Left colon (tissue), 2 donors: ENCODE measurements around the gene ITPKB. TPM values are rescaled to one million over a fixed set of nuclear protein-coding genes. Genes with fewer than 3 reads are reported as not detected.
"Not testable (repeated sequence)": the region's sequence is repeated elsewhere in the genome, so short reads cannot be mapped to it uniquely, and the experiment has no call there.

Source experiments
- ATAC-seq: fragments of 200-7000 bp; cut with Tn5 transposase; one replicate; pipeline ENCODE4 v1.9.1; 2020; ENCODE audit warnings: mild to moderate bottlenecking, moderate library complexity
- DNase-seq, 2 donors: peaks; one replicate each; pipeline ENCODE4 v3.0.0-alpha.2; 2020
- intact Hi-C, 2 donors: fragments of 100-400 bp; cut with DNase I in 1 of 2; cut with micrococcal nuclease in 1 of 2; formaldehyde crosslinking; loops; one replicate each; pipeline versions ENCODE4 v1.11.2 to v1.14.0; 2022; cut with DNase I, micrococcal nuclease
- total RNA-seq, 2 donors: library from RNA; stranded (reverse); fragmentation: NEBNext Ultra II Directional; extraction: Animal tissue kit (Norgen Biotek cat#: 25700); gene quantifications; one replicate each; pipeline ENCODE4 v1.2.1, GENCODE V29; 2021
- donor health status: DM: no; HTN: no; CAD: no.
- donor health status: DM: yes; HTN: yes; CAD: no.

ITPKB gene
- total RNA-seq, 2 donors from 2014 or later, result 9.7 to 20.9 TPM

- no peak for DNase-seq
- ATAC-seq, result no peak
- intact Hi-C loops, result no loop called here
Measured at GRCh38 chr1:226762988-226763904, 24.2 kb upstream of the ITPKB start.

GRCh38 chr1:226762055-226762454 lies 23.0 kb upstream of the ITPKB start:
- intact Hi-C loops, result no loop called here
- DNase-seq (no peak), ATAC-seq (no peak)

DNA sequence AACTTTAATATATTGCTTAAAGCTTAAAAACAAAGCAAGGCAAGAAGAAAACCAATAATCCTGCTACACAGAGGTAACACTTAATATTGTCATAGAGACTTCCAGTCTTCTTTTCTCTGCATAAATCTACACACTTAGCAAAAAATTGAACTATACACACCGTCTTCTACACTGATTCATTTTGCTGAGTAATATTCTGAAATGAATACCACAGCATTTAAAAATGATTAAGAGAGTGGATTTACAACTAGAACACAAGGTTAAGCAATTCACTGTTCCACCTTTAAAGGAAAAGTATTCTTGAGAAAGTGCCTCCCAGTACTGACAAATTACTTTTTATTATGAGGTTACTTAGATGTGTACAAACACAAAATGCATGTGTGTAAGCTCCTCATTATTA lies 22.2 kb upstream of the ITPKB start:
- DNase-seq (no peak), ATAC-seq (no peak)
- intact Hi-C loops, result no loop called here

DNA sequence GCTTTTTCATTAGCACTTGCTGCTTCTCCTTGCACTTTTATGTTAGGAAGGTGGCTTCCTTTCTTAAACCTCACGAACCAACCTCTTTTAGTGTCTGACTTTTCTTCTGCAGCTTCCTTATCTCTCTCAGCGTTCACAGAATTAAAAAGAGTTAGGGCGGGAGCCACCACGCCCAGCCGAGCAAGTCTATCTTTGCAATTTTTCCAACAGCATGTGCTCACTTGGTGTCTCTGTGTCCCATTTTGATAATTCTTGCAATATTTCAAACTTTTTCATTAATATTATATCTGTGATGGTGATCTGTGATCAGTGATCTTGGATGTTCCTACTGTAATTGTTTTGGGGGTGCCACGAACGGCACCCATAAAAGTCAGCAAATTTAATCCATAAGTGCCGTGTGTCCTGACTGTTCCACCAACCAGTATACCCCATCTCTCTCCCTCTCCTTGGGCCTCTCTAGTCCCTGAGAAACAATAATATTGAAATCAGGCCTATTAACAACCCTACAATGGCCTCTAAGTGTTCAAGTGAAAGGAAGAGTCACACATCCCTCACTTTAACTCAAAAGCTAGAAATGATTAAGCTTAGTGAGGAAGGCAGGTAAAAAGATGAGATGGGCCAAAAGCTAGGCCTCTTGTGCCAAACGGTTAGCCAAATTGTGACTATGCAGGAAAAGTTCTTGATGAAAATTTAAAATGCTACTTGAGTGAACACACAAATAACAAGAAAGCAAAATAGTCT lies 15.9 kb upstream of the ITPKB start:
- DNase-seq (no peak), ATAC-seq (no peak)
- intact Hi-C loops, result no loop called here

DNA sequence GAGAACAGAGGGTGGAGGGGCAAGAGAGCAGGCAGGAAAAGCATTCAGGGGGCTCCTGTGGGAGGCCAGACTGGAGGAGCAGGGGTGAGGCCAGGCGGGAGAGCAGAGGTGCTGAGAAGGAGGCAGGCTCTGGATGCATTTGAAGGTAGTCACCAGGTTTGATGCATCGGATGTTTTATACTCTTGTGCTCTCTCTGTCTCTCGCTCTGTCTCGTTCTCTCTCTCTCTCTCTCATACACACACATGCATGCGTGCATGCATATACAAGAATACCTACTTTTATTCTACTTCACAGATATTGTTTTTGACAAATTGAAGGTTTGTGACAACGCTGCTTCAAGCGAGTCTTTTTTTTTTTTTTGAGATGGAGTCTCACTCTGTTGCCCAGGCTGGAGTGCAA lies 15.0 kb upstream of the ITPKB start:
- ATAC-seq (no peak), DNase-seq (no peak)
- intact Hi-C loops, result no loop called here

DNA sequence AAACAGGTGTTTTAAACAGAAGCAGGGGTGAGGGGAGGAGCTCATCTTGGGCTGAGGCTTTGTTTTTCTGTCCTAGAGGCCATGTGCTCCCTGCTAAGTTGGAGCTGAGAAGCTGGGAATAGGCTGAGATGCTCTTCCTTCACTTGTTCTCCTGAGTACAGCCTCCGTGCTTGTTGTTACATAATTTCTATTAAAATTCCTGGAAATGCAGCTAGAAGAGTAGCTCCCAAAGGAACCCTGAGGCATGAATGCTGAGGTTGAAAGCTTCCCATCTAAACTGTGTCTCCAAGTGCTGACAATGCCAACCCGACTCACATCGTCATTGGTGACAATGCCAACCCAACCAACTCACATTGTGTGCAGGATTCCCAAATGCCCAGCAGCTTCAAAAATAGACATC lies 12.6 kb upstream of the ITPKB start:
- DNase-seq, result no peak
- intact Hi-C loops, result no loop called here
- ATAC-seq, result no peak

- DNase-seq (no peak), ATAC-seq (no peak)
- intact Hi-C loops, result no loop called here
Measured at GRCh38 chr1:226751214-226751613, 12.1 kb upstream of the ITPKB start.

DNA sequence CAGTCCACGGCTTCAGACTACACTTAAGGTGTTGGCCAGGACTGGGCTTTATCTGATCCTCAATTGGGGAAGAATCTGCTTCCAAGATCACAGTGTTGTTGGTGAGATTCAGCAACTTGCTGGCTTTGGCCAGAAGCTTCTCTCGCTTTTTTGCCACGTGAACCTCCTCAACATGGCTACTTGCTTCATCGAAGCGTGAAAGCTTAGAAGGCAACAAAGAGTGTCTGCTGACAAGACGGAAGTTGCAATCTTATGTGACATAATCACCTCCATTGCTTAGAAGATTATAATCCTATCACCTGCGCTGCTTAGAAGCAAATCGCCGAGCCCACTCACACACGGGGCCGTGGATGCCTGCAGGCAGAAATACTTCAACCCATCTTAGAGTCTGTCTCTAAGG lies 10.4 kb upstream of the ITPKB start:
- intact Hi-C loops, result no loop called here
- DNase-seq, result no peak
- ATAC-seq, result no peak

GRCh38 chr1:226748306-226748705 lies 9.2 kb upstream of the ITPKB start:
- no peak for ATAC-seq
- no peak for DNase-seq
- intact Hi-C loops, result no loop called here

DNA sequence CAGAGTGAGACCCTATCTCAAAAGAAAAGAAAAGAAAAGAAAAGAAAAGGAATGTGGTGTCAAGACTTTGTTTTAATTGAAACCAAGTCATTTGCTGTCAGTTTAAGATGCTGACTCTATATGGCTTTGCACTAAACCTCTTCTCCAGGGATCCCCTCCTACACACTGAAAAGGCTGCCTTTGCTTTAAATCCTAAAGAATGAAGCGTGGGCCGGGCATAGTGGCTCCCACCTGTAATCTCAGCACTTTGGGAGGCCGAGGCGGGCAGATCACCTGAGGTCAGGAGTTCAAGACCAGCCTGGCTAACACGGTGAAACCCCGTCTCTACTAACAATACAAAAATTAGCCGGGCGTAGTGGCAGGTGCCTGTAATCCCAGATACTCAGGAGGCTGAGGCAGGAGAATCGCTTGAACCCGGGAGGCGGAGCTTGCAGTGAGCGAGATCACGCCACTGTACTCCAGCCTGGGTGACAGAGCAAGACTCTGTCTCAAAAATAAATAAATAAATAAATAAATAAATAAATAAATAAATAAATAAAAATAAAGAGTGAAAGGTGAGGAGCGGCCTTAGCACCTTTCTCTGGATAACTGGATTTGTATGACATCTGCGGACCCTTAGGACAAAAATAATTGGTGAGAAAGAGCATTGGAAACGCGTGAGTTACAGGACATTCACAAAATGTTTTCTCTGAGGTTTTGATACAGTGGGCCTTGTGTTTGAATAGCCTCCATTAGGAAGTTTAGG lies 8.6 kb upstream of the ITPKB start:
- ATAC-seq, intact Hi-C loops, DNase-seq: not testable (repeated sequence)

GRCh38 chr1:226743259-226743658 lies 4.2 kb upstream of the ITPKB start:
- intact Hi-C loops, result no loop called here
- DNase-seq (no peak), ATAC-seq (no peak)

GRCh38 chr1:226741009-226741408 lies 1.9 kb upstream of the ITPKB start:
- no peak for ATAC-seq
- no peak for DNase-seq
- intact Hi-C loops, result no loop called here

- ATAC-seq, result no peak
- no peak for DNase-seq
- intact Hi-C loops, result loop anchor here in 1 of 2 donors (5.0 to 10.0 kb wide), 2 partner anchors 85 to 92 kb away; no protein-coding TSS in a partner anchor
Measured at GRCh38 chr1:226739696-226740065, 599 bp upstream of the ITPKB start.

- intact Hi-C loops, result loop anchor here in 1 of 2 donors (5.0 to 10.0 kb wide), 2 partner anchors 86 to 91 kb away; no protein-coding TSS in a partner anchor
- peak; percentile 67 for ATAC-seq
- DNase-seq, result peak in 1 of 2 donors; percentile 62
Measured at GRCh38 chr1:226738421-226738994, 574 bp downstream of the ITPKB start.

DNA sequence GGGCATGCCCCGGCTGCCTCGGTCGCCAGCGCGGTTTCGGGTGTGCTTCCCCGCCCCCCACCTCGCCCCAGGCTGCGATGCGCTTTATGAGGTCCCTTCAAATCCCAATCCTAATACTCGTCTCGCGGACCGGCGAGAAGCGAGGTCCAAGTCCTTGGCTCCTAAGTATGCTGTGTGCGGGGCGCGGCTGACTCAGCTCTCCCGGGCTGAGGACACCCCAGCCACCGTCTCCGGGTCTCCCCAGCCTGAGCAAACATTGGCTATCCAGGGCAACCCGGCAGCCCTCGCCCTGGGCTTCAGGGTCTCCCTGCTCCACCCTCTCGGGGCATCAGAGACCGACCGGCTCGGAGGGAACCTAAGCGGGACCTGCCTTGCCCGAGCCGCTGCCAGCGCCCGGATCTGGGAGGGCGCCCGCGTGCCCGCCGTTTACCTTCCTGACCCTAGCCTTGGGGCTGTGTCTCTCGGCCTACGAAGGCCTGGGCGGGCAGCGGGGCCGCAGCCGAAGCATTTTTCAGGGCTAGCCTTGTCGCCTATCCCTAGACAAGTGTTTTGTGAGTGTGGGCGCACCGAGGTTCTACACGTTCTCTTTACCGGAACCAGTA lies 1.2 kb downstream of the ITPKB start:
- intact Hi-C loops, result loop anchor here in 1 of 2 donors (5.0 to 10.0 kb wide), 2 partner anchors 87 to 91 kb away; no protein-coding TSS in a partner anchor
- ATAC-seq, result peak; percentile 67
- DNase-seq, result peak; percentile 65 to 69

DNA sequence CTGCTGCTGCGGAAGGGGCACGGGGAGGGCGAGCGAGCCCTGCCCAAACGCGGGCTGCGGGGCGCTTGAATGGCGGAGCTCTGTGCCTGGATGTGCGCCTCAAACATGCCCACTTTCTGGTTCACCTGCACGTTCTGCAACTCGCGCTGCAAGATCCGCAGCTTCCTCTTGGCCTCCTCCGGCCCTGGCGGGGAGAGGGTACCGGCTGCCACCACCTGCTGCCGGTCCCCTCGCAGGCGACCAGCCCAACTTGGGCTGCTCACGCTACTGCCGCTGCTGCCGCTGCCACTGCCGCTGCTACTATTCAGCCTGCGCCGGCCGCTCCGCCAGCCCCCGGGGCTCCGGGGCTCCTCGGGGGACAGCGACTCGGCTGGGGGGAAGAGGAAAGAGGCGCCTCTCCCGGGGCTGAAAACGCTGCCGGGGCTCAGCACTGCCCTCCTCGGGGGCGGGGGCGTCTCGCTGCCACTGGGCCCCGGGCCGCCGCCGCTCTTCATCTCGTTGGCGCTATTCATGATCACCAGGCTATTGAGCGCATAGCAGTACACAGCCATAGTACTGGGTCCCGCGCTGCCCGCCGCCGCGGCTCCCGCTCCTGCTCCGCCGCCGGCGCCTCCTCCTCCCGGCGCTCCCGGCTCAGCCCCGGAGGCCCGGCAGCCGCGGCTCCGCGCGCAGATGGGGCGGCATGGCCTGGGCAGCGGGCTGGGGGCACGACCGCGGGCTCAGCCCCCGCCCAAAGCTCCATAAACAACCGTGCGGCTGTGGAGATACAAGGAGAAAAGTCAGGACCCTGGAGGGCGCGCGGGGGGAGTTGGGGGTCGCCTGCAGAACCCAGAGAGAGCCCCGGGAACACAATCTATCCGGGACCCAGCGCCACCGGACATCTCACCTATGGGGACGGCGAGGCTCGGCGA lies 1.9 kb downstream of the ITPKB start:
- intact Hi-C loops, result loop anchor here in 1 of 2 donors (5.0 to 10.0 kb wide), 2 partner anchors 88 to 90 kb away; no protein-coding TSS in a partner anchor
- ATAC-seq, result peak; percentile 44
- DNase-seq, result peak in 1 of 2 donors; percentile 66
